Globus pallidus (tissue), 1 donor: Measurements from ENCODE around the gene CPVL.

Source experiments
- DNase-seq: peaks from one replicate; pipeline ENCODE4 v3.0.0-alpha.2; 2015; ENCODE audit warnings: low spot score

Gene CPVL

DNA sequence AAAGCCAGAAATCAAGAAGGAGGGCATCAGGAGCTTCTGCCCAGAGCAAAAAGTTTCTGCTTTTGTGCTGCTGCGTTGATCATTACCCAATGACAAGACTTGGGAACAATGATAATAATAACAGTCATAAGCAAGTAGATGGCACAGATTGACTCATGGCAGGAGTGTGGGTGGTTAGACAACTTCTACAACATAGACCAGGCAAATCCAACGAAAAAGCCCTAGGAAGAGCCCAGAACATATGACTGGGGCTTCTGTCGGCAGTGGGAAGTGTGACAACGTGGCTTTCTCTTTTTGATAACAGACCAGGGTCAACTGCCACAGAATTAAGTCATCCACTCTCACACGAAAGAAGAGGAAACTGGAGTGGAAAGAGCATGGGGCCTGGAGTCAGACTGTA, 102.8 kb downstream of the CPVL start:
- no peak for DNase-seq

DNA sequence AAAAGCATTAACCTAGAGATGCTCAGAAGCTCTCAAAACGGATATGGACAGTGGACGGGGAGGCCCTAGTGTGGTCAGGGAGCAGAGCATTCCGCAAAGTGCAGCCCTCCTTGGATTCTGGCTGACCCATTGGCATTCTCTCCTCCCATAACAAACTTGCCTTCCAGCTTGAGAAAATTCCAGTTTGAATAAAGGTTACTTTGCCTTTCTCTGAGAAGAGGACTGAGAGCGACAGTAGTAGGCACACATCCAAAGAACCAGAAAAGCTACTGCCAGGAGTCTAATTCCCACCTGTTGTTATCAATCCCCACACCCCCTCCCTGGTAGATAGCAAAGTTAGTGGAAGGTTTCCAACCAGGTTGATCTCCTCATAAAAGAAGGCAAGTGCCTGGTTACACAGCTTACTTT, 103.5 kb downstream of the CPVL start:
- DNase-seq: no peak

GRCh38 chr7:29041991-29042390, 104.3 kb downstream of the CPVL start:
- no peak for DNase-seq

DNA sequence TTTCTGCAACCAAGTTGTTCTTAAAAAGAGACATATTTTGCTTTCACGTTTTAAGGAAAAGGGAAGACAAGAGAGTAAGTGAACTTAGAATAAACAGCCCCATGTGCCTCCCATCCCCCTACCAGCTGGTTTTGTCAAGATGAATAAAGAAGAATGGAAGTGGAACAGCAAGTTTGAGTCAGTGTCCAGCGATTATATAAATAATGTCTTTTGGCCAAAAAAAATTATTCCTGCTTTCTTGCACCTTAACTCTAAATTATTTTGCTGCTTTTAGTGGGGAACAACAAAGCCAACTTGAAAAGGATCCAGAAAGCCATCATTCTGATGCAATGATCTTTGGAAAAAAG, 105.8 kb downstream of the CPVL start:
- no peak for DNase-seq

DNA sequence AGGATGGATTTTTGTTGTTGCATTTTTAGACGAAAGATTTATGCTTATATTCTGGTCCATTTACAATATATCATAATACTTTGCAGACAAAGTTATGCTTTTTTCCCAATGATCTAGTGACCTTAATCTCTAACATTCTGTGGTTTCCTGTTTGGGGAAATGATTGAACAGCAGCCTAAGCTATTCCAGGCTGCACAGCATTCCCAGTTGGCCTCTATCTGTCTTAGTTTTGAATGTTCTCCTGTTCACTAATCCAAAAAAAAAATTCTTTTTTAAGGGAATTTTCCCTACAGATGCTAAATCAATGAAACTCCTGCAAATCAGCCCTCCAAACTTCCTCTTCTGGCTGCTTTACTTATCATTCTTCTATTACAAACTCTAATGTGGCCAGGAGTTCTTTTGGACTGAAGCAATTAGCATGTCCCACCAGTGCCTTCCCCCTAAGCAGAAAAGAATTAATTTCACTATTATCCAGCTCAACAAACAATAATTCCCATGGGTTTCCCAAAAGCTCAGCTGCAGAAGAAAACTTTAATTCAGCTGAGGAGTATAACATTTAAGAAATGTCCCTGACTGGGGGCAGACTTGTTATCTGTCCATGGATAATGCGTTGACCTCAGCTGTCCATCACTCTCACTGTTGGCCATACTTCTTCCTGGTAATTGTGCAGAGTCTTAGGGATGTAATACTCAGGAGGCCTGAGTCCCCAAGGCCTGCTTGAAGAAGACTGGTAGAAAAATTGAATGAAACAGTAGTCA, 106.3 kb downstream of the CPVL start:
- no peak for DNase-seq

DNA sequence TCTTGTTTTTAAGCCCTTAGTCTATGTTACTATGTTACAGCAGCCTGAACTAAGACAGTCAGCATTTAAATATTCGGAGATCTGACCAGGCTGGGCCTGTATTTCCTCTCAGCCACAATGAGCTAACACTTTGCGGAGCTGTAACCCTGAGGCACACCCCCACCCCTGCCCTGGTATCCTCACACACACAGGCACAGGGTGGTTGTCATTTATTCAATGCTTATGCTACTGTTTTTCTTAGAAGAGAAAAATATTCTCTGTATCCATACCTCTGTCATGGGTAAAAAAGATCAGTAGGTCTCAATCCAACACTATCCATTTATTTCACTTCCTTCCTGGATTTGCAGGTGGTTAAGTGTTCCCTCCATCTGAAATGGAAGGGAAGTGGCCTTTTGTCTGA, 107.9 kb downstream of the CPVL start:
- no peak for DNase-seq

GRCh38 chr7:29035044-29035740, 111.1 kb downstream of the CPVL start:
- no peak for DNase-seq

- DNase-seq: no peak
Observed at GRCh38 chr7:29033584-29033983, 112.8 kb downstream of the CPVL start.

DNA sequence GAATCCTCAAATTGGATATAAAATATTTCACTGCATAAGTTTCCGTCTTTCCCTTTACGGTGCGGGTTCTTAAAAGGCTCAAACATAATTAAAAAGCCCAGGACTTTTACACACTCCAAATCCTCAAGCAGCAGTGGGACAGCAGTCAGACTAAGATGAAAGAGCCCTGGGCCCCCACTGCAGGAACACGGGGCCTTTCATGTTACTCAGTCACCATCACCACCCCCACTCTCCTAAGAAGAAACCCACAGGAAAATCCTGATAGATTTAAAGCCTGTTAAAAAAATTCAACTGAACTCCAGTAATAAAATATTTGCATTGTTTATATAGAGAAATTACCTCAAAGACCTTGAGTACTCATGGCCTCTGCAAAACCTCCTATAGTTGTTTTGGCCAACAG, 114.2 kb downstream of the CPVL start:
- DNase-seq: no peak

GRCh38 chr7:29030781-29031275, 115.5 kb downstream of the CPVL start:
- DNase-seq: no peak

DNA sequence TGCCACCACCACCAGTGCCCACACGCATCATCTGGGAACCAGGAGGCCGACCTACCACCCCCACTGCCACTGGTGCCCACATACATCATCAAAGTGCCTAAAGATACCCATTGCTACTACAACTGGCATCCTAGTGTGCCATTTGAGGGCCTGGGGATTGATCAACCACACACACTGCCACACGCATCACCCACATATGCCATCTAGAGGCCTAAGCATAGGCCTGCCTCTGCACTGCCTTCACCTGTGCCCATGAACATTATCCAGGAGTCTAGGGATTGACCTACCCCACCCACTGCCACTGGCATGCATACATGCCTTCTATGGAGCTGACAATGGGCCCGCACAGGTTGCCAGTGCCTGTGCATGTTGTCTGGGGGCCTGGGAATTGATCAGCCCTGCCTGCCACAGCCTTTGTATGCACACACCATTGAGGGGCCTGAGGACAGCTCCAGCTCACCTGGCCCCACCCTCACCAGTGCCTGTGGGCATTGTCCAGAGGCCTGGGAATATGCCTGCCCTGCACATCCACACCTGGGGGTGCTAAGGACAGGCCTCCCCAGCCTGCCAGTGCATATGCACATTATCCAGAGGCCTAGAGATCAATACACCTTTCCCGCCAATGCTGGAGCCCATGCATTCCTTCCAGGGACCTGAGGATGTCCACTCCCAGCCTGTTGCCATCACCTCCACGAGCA, 123.9 kb downstream of the CPVL start:
- no peak for DNase-seq

DNA sequence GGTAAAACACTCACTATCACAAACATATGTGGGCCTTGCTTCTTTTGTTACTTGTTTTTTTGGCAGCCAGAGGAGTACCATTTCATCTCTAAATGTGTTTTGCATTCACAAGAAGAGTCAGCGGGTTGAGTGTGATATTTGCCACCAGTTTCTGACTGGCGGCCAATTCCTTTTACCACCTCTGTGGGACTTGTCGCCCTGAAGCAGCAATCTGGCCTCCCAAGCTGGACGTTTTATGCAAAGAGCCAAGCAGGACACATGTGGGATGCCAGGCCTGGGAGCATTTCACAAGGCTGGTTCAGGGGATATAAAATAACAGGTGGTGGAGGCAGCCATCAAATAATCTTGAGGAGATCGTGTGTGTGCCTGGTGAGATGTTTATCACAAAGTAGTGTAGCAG, 126.4 kb downstream of the CPVL start:
- no peak for DNase-seq

DNA sequence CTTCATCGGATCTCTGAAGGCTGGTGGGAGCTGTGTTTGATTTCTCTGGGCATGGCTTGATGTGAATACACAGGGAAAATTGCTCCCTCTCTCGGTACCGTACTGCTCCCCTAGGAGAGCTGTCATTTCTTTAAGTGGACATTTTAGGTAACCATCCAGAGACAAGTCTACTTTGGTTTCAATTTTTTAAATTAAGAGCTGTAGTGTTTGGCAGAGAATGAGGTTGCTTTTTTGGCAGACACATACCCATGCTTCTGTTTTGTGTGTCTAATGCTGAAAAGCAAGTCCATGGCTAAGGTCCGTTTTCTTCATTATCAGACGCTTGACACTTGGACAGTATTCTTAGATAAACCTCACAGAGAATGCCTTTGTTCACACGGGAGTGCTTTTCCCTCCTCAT, 127.0 kb downstream of the CPVL start:
- no peak for DNase-seq

GRCh38 chr7:29017713-29018112, 128.6 kb downstream of the CPVL start:
- no peak for DNase-seq

DNA sequence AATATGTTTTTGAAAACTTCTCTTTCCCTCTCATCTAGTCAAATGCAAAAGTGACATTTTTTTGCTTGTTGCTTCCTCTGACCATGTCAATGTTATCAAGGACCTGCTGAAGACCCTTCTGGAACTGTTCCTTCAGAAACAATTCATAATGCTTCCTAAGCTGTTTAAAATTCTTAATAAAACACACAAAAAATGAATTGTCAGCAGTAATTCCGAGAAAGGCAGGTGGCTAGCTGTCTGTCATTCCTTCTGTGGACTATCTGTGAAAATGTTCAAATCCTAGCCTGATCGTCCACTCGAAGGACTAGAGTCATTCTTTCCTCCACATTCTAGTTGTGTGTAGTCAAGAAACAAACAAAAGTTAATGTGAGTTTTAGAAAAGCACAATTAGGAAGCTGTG, 131.6 kb downstream of the CPVL start:
- no peak for DNase-seq

DNA sequence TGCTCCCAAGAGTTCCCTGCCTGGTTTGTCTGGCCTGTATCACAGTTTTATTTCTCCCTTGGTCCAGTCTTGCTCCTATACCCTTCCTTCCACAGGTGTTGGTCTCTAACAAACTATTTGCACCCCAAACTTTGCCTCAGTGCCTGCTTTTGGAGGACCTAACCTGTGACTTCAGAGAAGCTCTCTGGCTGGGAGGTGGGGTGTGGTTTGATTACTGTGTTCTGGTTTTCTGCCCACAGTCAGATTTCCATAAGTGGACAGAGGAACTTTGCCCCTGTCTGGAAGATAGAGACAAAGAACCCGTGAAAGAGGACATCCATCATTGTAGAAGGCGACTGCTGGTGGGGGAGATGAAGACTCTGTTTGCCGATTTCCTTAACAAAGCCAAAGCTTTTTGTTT, 132.4 kb downstream of the CPVL start:
- DNase-seq: no peak

DNA sequence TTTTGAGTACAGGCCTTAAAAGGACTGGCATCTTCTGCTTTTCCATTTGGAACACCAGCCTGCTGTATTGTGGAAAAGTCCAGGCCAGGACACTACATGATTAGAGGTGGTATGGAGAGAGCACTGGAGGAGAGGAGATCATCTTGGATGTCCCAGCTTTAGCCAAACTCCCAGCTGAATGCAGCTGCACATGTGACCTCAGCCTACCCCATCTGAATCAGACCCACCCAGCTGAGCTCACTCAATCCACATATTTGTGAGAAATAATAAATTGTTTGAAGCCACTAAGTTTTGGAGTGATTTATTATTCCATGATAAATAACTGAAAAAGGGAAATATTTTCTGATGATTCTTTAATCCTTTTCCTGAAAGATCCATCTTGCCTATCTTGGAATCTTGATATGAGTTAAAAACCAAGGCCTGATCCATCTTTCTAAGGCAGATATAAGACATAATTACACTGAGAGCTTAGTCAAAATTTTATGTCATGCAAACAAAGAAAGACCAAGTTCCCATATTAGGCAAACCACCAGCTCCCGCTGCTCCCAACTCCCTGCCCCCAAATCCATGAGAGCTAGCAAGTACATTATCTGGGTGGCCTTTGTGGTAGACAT, 133.1 kb downstream of the CPVL start:
- DNase-seq: no peak

- DNase-seq: no peak
Observed at GRCh38 chr7:29009947-29010346, 136.4 kb downstream of the CPVL start.

DNA sequence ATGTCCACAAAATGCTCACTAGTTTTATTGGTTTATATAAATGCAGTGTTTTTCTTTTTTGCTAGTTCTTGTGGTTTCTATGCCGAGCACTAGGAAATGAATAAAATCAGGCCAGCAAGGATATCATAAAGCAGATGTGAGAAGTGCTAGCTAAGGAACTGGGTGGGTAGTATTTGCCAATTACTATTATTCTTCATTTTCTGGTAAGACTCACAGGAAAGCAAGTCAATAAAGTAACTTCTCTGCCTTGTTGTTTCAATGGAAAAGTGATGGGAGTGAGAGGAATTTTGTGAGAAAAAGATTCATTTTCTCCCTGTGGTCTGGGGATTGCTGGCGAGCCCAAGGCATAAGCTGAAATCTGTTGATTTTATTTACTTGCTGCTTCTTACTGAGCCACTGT, 137.7 kb downstream of the CPVL start:
- no peak for DNase-seq

DNA sequence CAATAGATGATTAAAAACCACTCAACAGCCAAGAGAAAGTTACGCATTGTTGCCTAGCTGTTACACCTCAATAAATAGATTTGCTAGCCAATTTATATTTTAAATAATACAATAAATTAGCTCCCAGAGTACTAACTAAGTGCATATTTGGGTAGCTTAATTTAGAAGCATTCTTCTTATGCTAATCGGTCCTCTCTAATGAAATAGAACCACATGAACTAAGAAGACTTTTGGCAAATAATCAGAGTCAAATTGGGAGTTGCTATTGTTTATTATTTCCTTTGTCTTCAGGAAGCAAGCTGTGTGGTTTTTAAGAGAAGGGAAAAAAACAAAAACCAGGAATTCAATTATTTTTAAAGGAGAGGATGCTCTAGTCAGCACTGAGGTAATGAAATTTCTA, 139.2 kb downstream of the CPVL start:
- DNase-seq: no peak

DNA sequence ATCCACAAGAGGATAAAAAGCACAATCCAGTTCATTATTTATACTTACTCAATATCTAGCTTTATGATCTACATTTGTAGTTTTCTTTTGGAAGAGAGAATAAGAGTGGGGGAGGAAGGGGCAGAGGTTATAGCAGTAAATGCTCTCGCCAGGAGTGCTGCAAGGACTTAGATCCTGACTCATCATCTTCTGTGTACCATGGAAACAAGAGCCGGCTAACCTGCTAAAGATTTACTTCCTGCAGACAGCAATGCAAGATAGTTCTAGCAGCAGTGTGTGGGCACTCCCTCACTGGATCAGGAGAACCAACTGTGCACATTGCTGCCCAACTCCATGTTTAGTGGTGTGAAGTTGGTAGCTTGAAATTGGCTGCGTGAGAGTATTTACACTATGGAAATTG, 140.5 kb downstream of the CPVL start:
- DNase-seq: no peak

GRCh38 chr7:29005406-29005805, 140.9 kb downstream of the CPVL start:
- DNase-seq: no peak

DNA sequence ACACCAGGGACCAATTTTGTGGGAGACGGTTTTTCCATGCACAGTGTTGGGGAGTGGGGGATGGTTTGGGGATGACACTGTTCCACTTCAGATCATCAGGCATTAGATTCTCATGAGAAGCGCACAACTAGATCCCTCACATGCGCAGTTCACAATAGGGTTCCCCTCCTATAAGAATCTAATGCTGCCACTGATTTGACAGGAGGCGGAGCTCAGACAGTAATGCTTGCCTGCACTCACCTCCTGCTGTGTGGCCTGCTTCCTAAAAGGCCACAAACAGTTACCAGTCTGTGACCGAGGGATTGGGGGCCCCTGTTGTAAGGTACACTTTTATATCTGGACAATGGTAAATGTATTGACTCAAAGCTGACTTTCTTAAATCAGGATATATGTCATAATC, 142.6 kb downstream of the CPVL start:
- no peak for DNase-seq
